Fibroblast of villous mesenchyme (primary cell): ENCODE results near the gene ZDHHC4. TPM values are rescaled to one million over a fixed set of nuclear protein-coding genes. Genes with fewer than 3 reads are reported as not detected.
"Not testable (repeated sequence)": the region's sequence is repeated elsewhere in the genome, so short reads cannot be mapped to it uniquely, and the experiment has no call there.

Experiments used
- DNase-seq: peaks from one replicate; pipeline ENCODE4 v3.0.0-alpha.2; 2010; ENCODE audit warnings: low read depth
- H3K4me3 ChIP-seq: 2 replicates; pipeline ENCODE4 v1.5.1; 2011; ENCODE audit warnings: low read depth, mild to moderate bottlenecking, low read length
- total RNA-seq: library from RNA; depleted of rRNA; stranded (reverse); fragments of >200 nt; gene quantifications from 2 replicates; pipeline ENCODE4 v1.2.3, GENCODE V29; 2012
- TF ChIP-seq, protein P1 (sequence below): IDR thresholded peaks from 2 replicates; pipeline ENCODE4 v1.5.1; 2012; ENCODE audit warnings: low read depth, mild to moderate bottlenecking, low read length; ENCODE audit not compliant: insufficient read depth

The ZDHHC4 gene
- total RNA-seq, 1 donor: 60.5 TPM

DNA sequence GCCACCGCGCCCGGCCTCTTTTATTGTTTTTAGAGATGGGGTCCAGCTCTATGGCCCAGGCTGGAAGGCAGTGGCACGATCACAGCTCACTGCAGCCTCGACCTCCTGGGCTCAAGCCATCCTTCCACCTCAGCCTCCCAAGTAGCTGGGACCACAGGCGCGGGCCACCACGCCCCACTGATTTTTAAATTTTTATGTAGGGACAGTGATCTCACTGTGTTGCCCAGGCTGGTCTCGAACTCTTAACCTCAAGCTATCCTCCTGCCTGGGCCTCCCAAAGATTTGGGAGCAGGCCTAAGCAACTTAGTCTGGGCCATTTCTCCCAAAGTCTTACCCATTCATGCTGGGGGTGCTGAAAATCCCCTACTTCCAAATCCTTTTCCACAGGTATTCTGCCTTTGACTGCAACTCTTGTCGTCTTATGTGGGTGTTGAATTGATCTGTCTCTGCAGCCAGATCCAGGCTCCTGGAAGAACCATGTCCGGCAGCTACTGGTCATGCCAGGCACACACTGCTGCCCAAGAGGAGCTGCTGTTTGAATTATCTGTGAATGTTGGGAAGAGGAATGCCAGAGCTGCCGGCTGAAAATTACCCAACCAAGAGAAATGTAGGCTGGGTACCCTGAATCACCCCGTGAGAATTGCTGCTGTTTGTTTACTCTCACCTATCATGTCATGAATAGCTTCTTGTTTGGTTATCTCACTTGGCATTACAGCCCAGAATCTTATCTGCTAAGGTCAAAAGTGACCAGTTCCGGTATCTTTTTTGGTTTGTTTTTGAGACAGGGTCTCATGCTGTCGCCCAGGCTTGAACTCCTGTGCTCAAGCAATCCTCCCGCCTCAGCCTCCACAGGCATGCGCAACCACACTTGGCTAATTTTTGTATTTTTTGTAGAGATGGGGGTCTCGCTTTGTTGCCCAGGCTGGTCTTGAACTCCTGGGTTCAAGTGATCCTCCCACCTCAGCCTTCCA lies 1.1 kb downstream of the ZDHHC4 start:
- peak; percentile 17 for DNase-seq
- H3K4me3 ChIP-seq: peak overlapping the region; percentile 84
- TF ChIP-seq, protein P1, sequence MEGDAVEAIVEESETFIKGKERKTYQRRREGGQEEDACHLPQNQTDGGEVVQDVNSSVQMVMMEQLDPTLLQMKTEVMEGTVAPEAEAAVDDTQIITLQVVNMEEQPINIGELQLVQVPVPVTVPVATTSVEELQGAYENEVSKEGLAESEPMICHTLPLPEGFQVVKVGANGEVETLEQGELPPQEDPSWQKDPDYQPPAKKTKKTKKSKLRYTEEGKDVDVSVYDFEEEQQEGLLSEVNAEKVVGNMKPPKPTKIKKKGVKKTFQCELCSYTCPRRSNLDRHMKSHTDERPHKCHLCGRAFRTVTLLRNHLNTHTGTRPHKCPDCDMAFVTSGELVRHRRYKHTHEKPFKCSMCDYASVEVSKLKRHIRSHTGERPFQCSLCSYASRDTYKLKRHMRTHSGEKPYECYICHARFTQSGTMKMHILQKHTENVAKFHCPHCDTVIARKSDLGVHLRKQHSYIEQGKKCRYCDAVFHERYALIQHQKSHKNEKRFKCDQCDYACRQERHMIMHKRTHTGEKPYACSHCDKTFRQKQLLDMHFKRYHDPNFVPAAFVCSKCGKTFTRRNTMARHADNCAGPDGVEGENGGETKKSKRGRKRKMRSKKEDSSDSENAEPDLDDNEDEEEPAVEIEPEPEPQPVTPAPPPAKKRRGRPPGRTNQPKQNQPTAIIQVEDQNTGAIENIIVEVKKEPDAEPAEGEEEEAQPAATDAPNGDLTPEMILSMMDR: no peak

DNA sequence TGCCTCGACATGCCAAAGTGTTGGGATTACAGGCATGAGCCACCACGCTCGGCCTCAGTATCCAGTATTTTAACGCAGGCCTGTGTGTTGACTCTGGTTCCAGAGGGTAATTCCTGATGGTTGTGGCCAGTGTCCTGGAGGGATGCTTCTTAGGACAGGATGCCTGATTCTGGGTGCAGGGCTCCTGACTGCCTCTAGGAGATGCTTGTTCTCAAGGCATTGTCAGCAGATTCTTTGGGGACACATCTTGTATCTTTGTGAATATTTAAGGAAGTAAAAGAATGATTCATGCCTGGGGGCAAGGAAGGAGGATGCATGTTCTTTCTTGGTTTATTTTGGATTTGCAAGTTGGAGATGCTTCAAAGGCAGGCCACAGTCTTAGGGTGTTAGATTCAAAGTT lies 2.2 kb downstream of the ZDHHC4 start:
- TF ChIP-seq, protein P1: no peak
- DNase-seq: peak; percentile 7
- no peak overlapping the region for H3K4me3 ChIP-seq

DNA sequence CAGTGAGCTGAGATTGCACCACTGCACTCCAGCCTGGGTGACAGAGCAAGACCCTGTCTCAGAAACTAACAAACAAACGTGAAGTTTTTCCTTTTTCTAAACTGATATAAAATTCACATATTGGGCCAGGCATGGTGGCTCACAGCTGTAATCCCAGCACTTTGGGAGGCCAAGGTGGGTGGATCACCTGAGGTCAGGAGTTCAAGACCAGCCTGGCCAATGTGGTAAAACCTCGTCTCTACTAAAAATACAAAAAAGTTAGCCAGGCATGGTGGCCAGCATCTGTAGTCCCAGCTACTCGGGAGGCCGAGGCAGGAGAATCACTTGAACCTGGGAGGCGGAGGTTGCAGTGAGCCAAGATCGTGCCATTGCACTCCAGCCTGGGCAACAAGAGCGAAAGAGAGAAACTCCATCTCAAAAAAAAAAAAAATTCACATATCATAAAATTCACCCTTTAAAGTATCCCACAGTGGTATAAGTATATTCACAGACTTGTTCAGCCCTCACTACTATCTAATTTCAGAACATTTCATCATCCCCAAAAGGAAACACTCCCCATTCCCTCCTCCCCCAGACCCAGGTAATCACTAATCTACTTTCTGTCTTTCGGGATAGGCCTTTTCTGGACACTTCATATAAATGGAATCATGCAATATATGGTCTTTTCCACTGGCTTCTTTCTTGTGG lies 8.6 kb downstream of the ZDHHC4 start:
- H3K4me3 ChIP-seq, DNase-seq: not testable (repeated sequence)

DNA sequence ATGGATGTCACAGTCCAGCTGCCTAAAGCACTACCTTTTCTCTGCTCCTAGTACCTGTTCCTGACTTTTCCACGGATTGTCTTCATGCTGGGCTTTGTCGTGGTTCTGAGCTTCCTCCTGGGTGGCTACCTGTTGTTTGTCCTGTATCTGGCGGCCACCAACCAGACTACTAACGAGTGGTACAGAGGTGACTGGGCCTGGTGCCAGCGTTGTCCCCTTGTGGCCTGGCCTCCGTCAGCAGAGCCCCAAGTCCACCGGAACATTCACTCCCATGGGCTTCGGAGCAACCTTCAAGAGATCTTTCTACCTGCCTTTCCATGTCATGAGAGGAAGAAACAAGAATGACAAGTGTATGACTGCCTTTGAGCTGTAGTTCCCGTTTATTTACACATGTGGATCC lies 11.3 kb downstream of the ZDHHC4 start:
- no peak overlapping the region for H3K4me3 ChIP-seq

DNA sequence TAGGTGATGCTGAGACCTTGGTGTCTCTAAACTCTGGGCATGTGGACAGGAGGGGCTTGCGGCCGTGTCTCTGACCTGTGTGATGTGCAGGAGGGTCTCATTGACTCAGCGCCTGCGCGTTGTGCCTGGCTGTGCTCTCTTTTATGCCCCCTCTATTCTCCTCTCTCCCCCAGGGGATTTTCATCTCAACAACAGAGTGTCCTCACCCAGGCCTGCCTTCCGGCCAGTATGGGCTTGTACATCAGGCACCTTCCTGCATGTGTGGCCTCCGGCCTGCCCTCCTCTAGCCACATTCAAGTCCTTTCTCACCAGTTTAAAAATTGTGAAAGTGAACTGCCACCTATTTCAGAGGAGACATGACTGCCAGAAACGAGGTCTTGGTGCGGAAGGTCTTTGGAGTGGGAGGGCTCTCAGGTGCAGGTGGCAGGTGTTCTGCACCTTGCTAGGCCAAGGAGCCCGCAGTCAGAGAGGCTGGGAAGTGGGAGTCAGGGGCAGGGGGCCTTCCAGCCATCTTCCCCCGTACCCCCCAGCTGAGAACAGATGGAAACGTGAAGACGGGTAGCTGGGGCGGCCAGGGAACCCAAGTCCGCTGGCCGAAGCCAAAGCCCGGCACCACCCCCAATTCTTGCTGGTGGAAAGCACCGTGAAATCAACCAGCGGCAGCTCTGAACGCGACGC lies 12.0 kb downstream of the ZDHHC4 start:
- DNase-seq: no peak
- TF ChIP-seq, protein P1: no peak
- peak overlapping the region; percentile 36 for H3K4me3 ChIP-seq

More for the DNA sequence above, 11.3 kb downstream of the ZDHHC4 start:
- no peak for DNase-seq
- TF ChIP-seq, protein P1: no peak

DNA sequence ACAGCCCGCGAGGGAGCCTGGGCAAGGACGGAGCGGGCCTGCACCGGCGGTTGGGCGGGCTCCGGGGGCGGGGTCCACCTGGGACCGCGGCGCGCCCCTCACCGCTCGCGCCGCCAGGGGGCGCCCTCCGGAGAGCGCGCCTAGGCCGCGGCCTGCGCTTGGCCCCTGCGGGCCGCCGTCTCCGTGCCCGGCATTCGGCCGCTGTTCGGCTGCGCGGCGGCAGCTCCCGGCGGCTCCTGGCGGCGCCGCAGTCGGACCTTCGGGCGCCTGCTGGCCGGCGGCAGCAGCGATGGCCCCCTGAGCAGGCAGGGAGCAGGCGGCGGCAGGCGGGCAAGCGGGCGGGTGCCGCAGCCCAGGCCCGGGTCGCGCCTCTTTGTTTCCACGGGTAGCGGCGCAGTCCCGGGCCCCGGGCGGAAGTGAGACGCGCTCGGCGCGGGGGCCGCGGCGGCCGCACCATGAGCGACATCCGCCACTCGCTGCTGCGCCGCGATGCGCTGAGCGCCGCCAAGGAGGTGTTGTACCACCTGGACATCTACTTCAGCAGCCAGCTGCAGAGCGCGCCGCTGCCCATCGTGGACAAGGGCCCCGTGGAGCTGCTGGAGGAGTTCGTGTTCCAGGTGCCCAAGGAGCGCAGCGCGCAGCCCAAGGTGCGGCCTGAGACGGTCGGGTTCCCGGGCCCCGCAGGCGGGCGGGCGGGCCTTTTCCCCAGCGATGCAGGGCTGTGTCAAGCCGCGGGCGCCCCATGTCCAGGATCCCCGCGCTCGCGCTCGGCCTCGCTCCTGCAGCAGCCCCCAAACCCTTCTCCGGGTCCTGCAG lies 12.8 kb downstream of the ZDHHC4 start, which contains the start of gene INTS15:
TSS of gene INTS15 (plus strand) at position 193 of the 816 bp plus-strand sequence. CDS start at position 456, 263 bp downstream.
- H3K4me3 ChIP-seq: peak within 1 kb of the TSS; percentile 88
- TF ChIP-seq, protein P1: peak; percentile 46
- peak; percentile 76 for DNase-seq
